ENCODE results near the gene CLDN10.

DNA sequence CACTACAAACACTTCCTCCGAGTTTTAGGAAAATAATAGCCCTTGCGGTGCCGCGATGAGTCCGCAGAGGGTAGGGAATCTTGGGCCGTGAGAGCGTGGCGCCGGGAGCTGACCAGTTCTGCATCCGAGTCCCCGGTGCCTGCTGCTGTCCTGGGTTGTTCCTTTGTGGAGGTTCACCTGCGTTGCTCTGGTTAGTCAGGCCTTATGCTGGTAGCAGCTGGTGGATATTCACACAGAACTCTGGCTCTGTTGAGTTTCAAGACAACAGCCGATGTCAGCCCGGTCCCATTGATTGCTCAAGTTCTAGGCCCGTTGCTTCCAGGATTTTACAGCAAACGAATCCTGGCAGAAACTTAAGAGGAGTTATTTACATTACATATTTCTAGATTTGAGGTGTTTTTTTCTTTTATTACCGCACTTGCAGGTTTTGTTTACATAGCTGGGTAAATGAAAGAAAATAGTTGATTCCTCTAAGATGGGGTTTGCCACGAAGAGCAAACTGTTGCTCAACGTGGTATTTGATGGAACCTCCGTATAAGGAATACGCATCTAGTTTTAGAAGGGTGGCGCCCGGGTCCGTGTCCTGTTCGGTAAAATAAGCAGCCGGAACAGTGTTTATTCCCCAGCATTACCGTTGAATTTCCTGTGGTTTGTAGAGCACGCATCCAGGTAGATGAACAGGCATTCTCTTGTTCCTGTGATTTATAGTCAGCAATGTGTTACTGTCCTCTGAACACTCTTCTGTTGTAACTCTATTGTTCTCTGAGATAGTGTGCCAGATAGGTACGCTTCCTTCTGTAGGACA is 1.3 kb downstream of the CLDN10 start:
- TF ChIP-seq, protein P1, sequence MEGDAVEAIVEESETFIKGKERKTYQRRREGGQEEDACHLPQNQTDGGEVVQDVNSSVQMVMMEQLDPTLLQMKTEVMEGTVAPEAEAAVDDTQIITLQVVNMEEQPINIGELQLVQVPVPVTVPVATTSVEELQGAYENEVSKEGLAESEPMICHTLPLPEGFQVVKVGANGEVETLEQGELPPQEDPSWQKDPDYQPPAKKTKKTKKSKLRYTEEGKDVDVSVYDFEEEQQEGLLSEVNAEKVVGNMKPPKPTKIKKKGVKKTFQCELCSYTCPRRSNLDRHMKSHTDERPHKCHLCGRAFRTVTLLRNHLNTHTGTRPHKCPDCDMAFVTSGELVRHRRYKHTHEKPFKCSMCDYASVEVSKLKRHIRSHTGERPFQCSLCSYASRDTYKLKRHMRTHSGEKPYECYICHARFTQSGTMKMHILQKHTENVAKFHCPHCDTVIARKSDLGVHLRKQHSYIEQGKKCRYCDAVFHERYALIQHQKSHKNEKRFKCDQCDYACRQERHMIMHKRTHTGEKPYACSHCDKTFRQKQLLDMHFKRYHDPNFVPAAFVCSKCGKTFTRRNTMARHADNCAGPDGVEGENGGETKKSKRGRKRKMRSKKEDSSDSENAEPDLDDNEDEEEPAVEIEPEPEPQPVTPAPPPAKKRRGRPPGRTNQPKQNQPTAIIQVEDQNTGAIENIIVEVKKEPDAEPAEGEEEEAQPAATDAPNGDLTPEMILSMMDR (IDR thresholded peaks at IDR 0.05; ENCODE audit: low read depth, low read length), result no peak
- TF ChIP-seq POLR2A (IDR thresholded peaks at IDR 0.05; ENCODE audit: extremely low read depth, insufficient read length), result no peak

All from NB4 (cell line).